Measurements from ENCODE around the gene COQ8B. TPM values are rescaled to one million over a fixed set of nuclear protein-coding genes. Genes with fewer than 3 reads are reported as not detected.
A peak's percentile ranks its signal among the peaks of the same experiment; 100 is the strongest.

The COQ8B gene
- total RNA-seq, 1 donor from 2014 or later: 24.0 TPM

DNA sequence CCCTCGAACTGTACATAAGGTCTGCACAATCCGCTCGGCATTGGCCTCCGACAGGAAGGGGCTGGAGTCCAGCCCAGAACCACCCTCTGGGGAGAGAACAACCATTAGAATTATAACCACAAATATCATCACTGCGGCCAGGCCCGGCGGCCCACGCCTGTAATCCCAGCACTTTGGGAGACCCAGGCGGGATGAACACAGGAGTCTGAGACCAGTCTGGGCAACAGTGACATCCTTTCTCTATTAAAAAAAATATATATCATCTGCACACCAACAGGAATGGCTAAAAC, 11.4 kb downstream of the COQ8B start:
- no peak overlapping the region for H3K4me3 ChIP-seq
- peaks cover 47% of the 10 kb centered on the region for H3K4me1 ChIP-seq
- DNase-seq: peak; percentile 65
- peak overlapping the region; percentile 85 for H3K27ac ChIP-seq (replicated peaks)
- no peaks in the 10 kb centered on the region for H3K27me3 ChIP-seq (ENCODE audit: low read depth)
- no peaks in the 10 kb centered on the region for H3K9me3 ChIP-seq (replicated peaks)
- intact Hi-C loops (cut with micrococcal nuclease): no loop called here
- peaks cover 85% of the 10 kb centered on the region for H3K36me3 ChIP-seq
- no peak for TF ChIP-seq CTCF (IDR thresholded peaks at IDR 0.05; ENCODE audit: borderline replicate concordance)

DNA sequence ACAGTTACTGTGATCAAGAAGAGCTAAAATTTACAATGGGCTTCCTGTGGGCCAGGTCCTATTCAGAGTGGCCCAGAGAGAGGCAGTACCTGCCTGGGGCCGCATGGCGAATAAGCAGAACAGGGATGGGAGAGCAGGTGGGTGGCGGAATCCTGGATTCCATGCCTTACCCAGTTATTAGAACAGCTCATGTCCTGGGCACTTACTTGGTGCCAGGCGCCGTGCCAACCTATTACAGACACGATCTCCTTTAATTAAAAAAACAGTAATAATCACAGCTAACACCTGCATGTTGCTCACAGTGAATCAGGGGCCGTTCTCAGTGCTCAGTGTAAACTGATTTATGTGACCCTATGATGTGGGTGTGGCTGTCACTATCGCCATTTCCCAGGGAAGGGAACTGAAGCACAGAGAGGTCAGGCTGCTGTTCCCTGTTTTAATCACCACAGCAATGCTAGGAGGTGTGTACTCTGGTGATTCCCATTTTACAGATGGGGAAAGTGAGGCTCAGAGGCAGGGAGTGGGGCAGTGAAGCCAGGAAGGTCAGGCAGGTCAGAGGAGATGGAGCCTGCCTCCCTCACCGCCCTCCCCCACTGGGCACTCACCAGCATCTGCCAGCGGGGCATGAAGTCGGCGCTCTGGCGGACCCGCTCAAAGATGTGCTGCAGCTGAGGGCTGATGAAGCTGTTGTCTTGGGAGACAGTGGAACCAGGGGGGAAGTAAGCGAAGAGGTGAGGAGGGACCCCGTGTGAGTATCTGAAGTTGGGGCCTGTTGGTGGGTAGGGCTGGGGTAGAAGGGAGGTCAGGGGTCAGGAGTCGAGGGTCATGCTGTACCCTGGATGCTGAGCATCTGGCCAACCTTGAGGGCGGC, 12.0 kb downstream of the COQ8B start:
- H3K27ac ChIP-seq (replicated peaks): peak overlapping the region; percentile 85
- TF ChIP-seq CTCF (IDR thresholded peaks at IDR 0.05; ENCODE audit: borderline replicate concordance): no peak
- H3K36me3 ChIP-seq: peaks cover 84% of the 10 kb centered on the region

DNA sequence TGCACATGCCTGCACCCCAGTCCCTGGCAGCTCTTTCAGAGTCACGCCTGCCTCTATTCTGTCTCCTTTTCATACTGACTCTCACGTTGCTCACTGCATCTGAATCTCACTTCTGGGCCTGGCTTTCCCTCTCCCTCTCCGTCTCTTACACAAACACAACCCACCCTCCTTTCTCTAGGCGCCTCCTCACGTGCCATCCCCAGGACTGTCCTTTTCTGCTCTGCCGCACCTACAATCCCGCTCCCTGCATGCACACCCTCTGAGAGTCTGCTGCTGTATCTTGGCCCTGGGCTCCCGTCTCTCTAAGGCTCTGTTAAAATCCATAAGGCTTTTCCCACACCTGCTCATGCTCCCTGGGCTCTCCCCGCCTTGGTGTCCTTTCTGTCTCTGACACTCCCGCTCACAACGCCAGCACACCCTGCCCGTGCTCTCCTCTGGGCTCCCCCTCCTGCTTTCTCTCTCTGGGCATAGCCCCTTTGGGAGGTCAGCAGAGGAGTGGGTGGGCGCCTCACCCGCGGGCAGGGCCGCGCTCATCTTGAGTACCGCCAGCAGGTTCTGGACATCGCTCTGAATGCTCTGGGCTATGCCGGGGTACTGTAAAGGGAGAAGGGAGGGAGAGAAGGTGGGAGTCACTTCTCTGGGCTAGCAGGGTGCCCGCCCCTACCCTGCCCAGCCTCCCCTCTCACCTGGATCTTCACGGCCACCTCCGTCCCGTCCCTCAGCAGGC, 13.5 kb downstream of the COQ8B start:
- intact Hi-C loops (cut with micrococcal nuclease): no loop called here
- no peak overlapping the region for H3K4me3 ChIP-seq
- H3K36me3 ChIP-seq: peaks cover 73% of the 10 kb centered on the region
- H3K27ac ChIP-seq (replicated peaks): peak overlapping the region; percentile 85
- no peaks in the 10 kb centered on the region for H3K27me3 ChIP-seq (ENCODE audit: low read depth)
- peaks cover 47% of the 10 kb centered on the region for H3K4me1 ChIP-seq
- H3K9me3 ChIP-seq (replicated peaks): no peaks in the 10 kb centered on the region
- DNase-seq: no peak
- TF ChIP-seq CTCF (IDR thresholded peaks at IDR 0.05; ENCODE audit: borderline replicate concordance): no peak

More for the DNA sequence above, 12.0 kb downstream of the COQ8B start:
- Histone ChIP-seq H3K4me3 (no peak overlapping the region), H3K4me1 (peaks cover 47% of the 10 kb centered on the region), H3K9me3 (replicated peaks) (no peaks in the 10 kb centered on the region), H3K27me3 (ENCODE audit: low read depth) (no peaks in the 10 kb centered on the region)
- intact Hi-C loops (cut with micrococcal nuclease): no loop called here
- DNase-seq: no peak

DNA sequence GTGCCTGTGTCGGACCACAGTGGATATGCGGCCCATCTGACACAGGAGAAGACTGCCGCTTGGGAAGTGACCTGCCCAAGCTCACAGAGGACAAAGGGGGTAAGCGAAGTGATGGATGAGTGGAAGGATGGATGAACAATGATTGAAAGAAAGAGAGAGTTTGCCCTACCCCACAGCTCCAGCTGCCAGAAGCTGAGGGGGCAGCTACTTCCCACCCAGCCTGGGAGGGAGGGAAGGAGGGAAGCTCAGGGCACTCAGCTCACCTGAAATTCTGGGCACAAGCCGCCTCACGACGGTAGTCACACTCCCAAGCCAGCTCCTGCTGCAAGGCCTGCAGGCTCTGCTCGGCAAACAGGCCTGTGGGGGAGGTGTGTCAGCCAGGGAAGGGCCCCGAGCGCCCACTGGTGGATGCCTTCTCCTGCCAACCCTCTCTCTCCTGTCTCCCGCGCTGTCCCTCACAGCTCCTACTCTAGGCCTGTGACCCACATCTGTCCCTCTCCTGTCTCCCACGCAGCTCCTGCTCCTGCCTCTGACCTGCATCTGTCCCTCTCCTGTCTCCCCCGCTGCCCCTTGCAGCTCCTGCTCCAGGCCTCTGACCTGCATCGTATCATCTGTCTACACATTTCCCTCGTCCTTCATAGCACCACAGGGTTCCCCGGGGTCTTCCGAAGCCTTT, 14.2 kb downstream of the COQ8B start:
- Histone ChIP-seq H3K4me1 (peaks cover 43% of the 10 kb centered on the region), H3K27ac (replicated peaks) (peak overlapping the region; percentile 85), H3K27me3 (ENCODE audit: low read depth) (no peaks in the 10 kb centered on the region), H3K9me3 (replicated peaks) (no peaks in the 10 kb centered on the region), H3K4me3 (no peak overlapping the region), H3K36me3 (peaks cover 66% of the 10 kb centered on the region)
- DNase-seq: peak; percentile 66
- TF ChIP-seq CTCF (IDR thresholded peaks at IDR 0.05; ENCODE audit: borderline replicate concordance): peak; percentile 66
- intact Hi-C loops (cut with micrococcal nuclease): no loop called here

- no peak for TF ChIP-seq CTCF (IDR thresholded peaks at IDR 0.05; ENCODE audit: borderline replicate concordance)
- no peak overlapping the region for H3K4me3 ChIP-seq
- peaks cover 67% of the 10 kb centered on the region for H3K36me3 ChIP-seq
- intact Hi-C loops (cut with micrococcal nuclease): no loop called here
- no peaks in the 10 kb centered on the region for H3K27me3 ChIP-seq (ENCODE audit: low read depth)
- no peaks in the 10 kb centered on the region for H3K9me3 ChIP-seq (replicated peaks)
- peaks cover 36% of the 10 kb centered on the region for H3K4me1 ChIP-seq
- H3K27ac ChIP-seq (replicated peaks): no peak overlapping the region
- DNase-seq: no peak
Measured at GRCh38 chr19:40701758-40702157, 14.9 kb downstream of the COQ8B start.
